GM23338 (cell line): ENCODE results near the gene FRG2.

Experiments used
- EZH2phosphoT487 ChIP-seq: fragments of 200-600 bp; sonication (generic); IDR thresholded peaks from one replicate; pipeline ENCODE4 v1.8.1; 2018; ENCODE audit warnings: antibody characterized with exemption; ENCODE audit not compliant: unreplicated experiment
- JUNB ChIP-seq: IDR thresholded peaks from one replicate; pipeline ENCODE4 v1.6.1; 2016; ENCODE audit warnings: antibody characterized with exemption; ENCODE audit not compliant: unreplicated experiment
- TF ChIP-seq, protein P1 (sequence below), 2 experiments: fragments of 200-600 bp in 1 of 2; sonication (generic) in 1 of 2; conservative IDR thresholded peaks; 2 replicates each; pipeline versions ENCODE4 v1.5.1 to v1.6.1; 2016 to 2017; ENCODE audit warnings: antibody characterized with exemption in 2 of 2, low read depth in 2 of 2, mild to moderate bottlenecking in 2 of 2, moderate library complexity in 1 of 2

DNA sequence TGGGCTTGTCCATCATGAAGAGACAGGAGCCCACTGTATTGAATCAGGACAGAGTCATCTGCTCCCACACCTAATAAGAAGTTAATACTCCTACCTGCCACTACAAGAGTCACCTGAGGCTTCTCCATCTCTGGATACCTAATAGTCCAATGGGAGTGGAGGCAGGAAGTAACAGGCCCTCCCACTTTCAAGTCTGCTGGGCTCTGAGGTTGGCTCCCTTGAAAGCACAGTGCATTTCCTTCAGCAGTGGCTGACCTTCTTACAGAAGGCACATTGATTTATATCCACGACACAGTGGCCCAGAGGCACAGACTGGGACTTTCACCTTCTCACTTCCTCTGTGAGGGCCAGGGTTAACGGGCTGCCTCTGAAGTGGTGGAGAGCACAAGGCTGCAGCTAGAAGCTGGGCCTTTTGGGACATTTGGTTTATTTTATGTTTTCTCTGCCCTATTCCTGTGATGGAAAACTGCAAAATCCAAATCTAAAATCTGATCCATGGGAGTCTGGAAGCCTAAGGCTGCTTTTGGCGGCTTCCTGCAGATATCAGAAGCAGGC, 38.1 kb downstream of the FRG2 start:
- TF ChIP-seq, protein P1, sequence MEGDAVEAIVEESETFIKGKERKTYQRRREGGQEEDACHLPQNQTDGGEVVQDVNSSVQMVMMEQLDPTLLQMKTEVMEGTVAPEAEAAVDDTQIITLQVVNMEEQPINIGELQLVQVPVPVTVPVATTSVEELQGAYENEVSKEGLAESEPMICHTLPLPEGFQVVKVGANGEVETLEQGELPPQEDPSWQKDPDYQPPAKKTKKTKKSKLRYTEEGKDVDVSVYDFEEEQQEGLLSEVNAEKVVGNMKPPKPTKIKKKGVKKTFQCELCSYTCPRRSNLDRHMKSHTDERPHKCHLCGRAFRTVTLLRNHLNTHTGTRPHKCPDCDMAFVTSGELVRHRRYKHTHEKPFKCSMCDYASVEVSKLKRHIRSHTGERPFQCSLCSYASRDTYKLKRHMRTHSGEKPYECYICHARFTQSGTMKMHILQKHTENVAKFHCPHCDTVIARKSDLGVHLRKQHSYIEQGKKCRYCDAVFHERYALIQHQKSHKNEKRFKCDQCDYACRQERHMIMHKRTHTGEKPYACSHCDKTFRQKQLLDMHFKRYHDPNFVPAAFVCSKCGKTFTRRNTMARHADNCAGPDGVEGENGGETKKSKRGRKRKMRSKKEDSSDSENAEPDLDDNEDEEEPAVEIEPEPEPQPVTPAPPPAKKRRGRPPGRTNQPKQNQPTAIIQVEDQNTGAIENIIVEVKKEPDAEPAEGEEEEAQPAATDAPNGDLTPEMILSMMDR (conservative IDR thresholded peaks at IDR 0.05; ENCODE audit: low read depth in 2 of 2): no peak
- TF ChIP-seq EZH2phosphoT487 (no peak), JUNB (no peak)
